Measurements from ENCODE around the gene DCAKD.
"Not testable (repeated sequence)": the region's sequence is repeated elsewhere in the genome, so short reads cannot be mapped to it uniquely, and the experiment has no call there.

The DCAKD gene

DNA sequence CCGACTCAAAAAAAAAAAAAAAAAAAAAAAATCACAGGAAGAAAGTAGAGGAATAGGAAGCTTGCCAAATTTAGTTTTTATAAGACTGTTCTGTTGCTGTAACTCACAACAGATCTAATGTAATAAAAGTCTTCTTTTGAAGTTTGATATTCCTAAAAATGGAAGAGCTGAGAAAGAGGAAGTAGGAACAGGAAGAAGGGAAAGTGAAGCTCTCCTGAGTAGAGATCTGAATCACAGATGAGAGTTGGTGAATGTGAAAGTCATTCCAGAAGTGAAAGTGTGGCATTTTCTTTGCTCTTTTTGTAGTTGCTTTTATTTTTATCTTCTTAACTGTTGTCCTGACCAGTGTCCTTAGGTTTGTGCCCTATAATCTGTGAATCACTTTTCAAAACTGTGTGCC lies 11.8 kb upstream of the DCAKD start:
- DNase-seq, result no peak

DNA sequence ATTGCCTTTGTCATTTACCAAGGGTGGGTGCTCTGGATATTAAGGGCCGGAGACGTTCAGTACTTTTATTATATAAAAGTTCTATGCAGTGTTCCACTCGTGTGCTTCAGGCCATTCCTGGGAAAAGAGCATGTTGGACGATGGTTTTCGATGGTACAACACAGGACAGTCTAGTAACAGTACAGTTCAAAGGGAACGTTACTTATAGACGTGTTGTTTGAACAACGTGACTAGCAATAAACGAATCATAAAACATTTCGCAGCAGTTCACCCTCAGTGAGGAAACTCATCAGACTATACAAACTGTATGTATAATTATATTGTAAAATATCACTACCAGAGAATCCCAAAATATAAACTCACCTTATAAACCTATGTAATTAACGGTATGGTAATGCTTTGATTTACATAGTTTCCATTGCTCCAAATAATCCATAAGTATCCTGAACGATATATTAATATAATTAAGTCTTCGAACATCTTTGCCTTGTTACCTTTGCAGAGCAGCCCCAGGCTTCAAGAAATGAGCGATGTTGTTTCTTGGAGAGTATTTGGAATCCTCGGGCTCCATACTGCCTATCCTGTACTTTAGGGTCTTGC lies 10.3 kb upstream of the DCAKD start:
- DNase-seq, result no peak

DNA sequence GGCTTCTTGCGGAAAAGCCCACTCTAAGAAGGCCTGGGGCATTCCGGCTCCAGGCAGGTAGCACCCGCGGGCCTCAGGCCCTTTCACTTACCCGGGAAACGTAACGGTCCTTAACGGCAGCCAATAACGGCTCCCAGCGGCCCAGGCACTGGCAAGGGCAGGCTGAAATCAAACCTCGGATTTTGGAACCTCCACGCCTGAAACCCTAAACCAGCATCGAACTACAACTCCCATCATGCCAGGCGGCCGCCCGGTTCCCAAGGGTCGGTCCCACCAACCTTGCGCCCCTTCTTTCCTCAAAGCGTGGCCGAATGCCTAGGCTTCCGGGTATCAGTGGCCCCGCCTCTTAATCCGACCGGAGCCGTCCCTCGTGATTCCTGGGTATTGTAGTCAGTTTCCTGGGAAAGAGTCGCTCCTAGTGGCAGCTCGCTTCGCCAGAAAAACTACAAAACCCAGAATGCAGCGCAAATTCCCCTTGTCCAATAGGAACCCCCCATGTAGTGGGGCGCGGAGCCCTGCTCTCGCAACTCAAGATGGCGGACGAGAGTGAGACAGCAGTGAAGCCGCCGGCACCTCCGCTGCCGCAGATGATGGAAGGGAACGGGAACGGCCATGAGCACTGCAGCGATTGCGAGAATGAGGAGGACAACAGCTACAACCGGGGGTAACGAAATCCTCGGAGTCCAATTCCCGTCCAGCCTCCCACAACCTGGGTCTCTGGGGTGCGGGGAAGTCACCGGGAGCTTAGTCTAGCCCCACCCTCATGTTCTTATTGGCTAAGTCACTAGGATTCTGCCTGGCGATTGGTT lies 9.6 kb upstream of the DCAKD start, which contains the start of gene NMT1:
Gene NMT1 (plus strand): TSS at position 521 of the 809 bp plus-strand sequence. CDS start 13 bp downstream, at position 534.
- peak; percentile 99 for DNase-seq

DNA sequence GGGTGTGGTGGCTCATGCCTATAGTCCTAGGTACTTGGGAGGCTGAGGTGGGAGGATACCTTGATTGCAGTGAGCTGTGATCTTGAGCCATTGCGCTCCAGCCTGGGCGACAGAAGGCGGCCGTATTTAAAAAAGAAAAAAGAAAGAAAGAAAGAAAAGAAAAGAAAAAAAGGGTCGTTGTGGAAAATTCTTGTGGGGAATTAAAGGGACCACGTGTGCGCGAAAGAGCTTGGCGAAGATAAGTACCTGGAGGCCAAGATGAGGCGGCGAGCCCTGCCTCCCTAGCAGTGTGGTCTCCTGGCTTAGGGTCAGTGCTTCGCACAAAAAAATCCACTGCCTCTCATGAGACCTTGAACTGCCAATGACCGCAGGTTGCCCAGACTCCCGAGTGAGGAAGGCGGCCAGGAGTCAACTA lies 9.0 kb upstream of the DCAKD start:
- peak; percentile 2 for DNase-seq

DNA sequence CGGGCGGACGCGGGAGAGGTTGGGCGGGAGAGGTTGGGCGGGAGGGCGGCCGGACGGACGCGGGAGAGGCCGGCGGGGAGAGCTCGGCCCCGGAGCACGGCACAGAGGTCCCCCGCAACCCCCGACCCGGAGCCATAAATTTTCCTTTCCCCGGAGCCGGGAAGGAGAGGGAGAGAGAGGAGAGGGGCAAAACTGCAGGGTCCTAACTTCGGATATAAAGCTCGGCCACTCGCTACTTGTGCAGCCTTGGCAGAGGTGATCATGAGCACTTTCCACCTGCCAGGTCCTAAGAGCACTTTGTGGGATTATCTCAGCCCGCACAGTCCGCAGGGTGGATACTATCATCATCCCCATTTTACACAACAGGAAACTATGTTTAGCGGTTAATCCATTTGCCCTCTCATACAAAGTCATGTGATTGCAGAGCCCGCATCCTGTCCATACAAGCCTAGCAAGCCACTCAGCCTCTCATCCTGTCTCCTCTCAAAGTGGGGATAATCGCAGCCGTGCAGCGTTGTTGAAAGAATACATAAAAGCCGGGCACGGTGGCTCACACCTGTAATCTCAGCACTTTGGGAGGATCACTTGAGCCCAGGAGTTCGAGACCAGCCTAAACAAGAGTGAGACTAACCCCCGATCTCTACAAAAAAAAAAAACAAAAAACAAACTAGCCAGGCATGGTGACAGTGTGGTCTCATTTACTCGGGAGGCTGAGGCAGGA lies 780 bp upstream of the DCAKD start:
- peak; percentile 66 for DNase-seq

DNA sequence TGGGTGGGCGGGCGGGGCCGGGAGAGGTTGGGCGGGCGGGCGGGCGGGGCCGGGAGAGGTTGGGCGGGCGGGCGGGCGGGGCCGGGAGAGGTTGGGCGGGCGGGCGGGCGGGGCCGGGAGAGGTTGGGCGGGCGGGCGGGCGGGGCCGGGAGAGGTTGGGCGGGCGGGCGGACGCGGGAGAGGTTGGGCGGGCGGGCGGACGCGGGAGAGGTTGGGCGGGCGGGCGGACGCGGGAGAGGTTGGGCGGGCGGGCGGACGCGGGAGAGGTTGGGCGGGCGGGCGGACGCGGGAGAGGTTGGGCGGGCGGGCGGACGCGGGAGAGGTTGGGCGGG lies 254 bp upstream of the DCAKD start:
- not testable (repeated sequence) for DNase-seq

DNA sequence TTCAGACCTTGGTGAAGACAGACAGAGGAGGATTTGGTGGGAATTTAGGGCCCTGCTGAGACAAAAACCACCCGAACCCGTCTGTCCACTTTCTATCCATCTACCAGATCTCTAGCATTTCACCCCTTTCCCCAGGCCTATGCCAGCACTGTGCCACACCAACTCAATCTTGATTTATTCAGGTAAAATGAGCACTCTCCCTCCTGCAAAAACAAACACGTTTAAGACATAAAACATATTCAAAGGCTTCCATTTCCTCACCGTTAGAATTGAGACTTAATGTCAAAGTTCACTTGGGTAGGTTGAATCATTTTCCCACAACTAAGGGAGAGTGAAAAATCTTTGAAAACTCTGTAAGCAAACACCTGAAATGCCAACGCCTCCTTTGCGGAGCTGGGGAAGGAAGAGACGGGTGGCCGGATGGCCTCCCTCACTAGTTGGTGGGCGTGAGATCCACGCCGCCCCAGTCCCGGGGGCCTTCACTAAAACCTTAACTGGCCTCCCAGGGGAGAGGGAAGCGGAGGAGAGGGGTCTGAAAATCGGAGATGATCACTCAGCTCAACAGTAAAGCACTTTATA lies 862 bp downstream of the DCAKD start:
- DNase-seq, result peak; percentile 27

DNA sequence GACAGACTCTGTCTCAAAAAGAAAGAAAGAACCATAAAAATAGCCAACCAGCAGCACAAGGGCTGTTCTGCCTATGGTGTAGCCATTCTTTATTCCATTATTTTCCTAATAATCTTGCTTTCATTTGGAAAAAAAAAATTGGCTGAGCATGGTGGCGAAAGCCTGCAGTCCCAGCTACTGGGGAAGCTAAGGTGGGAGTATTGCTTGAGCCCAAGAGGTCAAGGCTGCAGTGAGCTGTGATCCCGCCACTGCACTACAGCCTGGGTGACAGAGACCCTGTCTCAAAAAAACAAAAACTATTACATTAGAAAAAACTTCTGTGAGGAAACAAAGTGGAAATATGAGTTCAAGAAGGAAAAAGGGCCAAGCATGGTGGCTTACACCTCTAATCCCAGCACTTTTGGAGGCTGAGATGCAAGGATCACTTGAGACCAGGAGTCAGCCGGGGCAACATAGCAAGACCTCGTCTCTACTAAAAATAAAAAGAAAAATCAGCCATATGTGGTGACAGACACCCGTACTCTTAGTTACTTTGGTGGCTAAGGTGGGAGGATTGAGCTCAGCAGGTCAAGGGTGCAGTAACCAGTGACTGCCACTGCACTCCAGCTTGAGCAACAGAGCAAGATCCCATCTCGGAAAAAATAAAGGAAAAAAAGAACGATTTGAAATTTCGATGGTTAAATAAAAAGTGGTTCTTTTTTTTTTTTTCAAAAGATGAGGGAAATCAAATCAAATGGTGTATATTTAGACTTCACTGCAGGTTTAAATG lies 2.5 kb downstream of the DCAKD start:
- DNase-seq, result no peak

DNA sequence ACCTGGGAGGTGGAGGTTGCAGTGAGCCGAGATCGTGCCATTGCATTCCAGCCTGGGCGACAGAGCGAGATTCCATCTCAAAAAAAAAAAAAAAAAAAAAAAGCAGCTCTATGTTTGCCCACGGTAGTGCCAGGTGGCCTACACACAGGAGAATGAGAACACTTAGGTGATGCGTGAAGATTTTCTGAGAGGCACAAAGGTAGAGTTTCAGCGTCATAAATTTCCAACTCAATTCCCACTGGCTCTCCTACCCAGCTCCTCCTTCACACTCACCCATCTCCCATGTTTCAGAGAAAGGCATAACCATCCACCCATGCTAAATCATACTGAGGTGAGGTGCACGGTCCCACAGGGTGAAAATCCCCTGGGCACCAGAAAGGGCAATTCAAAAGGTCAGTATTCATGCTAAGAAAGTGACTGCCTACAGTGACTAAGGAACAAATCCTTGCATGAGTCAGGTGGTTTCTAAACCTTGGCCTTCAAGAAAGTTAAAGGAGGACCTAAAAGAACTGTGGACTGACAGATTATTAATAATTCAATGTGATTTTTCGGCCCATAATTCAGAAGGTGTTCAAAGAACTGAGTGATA lies 4.8 kb downstream of the DCAKD start:
- no peak for DNase-seq

DNA sequence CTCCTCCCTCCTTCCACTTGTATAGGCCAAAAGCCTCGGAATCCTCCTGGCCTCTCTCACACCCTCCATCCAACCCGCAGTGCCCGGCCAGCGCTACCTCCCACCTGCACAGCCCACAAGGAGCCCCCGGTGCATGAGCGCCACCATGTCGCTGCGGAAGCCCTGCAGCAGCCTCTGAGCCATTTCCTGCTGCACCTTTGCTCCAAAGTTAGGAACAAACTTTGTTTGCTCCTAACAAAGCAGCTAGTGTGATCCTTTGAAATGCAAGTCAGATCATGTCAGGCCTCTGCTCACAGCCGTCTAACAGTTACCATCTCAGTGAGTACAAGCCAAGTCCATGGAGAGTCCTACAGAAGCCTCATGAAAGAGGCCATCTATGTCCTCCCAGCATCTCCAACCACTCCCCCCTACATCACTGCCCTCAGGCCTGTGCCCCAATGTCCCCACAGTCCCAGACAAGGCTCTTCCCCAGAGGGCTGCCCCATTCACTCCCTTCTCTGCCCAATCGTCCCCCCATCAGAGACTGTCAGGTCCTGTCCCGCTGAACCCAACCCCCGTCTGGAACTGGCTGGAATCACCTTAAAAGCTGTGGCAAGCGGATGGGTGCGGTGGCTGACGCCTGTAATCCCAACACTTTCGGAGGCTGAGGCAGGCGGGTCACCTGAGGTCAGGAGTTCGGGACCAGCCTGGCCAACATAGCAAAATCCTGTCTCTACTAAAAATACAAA lies 7.5 kb downstream of the DCAKD start:
- no peak for DNase-seq

DNA sequence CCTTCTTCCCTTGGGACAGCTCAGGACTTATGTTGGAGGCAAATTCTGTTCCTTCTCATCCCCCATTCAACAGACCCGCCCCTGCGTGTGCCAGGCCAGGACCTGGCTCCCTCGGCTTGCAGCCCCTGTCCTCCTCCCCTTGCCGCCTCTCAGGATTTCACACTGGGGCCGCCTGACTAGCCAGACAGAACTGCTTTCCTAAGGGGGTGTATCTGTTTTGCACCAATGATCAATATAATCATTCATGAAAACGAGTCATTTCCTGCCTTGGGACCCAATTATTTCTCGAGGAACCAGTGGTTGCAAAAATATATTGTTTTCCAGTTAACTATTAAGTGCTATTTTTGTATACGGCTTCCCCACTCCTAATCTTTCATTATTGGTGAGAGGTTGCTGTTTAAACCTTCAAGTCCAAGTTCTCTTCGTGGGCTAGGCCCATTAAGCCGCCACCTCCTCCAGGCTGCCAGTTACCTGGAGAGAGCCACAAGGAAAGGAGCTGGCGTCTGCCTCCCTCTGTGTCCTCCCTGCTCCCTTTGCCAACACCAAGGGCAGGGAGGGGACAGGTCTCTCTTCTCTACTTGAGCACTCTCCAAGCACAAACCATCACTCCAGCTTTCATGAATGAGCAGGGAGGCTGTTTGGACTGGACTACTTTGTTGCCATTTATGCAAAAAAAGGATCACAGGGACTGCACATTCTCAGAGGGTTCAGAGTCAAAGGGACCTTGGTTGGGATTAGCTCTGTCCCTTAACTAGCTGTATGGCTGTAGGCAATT lies 8.9 kb downstream of the DCAKD start:
- no peak for DNase-seq

DNA sequence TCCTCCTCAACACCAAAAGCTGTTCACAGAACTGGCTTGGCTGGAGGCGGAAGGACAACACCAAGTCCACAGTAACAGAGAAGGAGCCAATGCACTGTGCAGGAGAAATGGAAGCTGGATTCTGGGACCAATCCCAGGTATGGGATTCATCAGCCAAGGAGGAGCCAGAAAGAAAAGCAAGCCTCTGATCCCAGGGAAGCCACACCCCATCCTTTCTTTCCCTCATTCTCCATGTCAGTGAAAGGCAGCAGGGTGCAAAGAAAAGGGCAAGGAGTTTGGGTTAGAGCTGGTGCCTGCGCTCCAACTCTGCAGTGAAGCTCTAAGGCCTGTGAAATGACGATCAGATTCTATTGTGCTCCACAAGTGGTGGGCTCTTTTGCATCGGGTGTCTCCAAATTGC lies 11.0 kb downstream of the DCAKD start:
- DNase-seq, result no peak

DNA sequence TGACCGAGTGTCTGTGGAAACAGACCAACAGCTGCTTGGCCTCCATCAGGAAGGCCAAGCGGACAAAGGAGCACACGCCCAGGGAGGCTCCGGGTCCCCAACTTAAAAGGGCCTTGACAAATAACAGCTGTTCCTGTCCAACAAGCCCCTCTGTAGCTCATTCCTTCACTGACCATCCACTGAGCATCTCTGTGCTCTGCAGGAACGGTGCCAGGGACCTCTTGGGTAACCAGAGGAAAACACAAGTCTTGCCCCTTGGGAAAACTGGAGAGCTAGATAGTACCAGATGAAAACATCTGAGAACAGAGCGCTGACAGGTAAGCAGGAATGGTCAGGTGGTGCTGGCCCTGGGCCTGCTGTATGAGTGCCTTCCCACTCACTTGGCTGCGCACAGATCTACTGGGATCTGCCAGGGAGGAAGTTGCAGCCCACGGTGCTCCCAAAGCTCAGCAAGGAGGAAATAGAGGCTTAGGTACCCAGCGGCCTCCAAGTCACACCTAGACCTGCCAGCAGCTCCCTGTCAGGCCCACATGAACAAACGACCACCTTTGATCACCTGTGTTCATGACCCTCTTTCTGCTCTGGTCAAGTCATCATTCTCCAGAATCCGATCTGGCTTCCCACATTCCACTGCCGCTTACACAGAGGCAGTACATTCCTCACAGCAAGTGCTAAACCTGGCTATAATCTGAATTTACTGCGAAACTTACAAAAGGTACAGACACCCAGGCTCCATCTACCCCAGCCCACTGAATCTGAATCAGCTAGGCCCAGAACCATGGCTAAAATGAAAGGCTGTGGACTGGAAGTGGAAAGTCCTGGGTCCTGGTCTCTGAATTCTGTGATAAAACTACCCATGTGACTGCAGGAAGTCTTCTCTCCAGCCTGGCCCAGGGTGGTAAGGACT lies 12.5 kb downstream of the DCAKD start:
- no peak for DNase-seq

DNA sequence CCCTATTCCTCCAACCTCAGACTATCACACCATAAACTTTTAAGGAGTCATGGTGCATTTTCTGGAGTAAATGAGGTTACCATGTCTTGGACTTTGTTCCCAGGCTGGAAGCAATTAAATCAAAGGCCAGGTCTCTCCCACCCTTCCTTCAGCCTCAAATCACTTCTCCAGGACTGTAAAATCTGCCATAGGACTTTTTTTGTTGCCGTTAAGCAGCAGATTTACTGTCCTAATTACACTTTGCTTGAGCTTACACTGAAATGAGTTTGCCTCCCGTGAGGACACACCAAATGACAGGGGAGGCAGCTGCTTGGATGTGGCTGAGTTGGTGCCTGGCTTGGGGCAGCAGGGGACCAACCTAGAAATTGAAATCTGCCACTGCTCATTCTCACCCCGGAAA lies 14.7 kb downstream of the DCAKD start:
- DNase-seq, result no peak

DNA sequence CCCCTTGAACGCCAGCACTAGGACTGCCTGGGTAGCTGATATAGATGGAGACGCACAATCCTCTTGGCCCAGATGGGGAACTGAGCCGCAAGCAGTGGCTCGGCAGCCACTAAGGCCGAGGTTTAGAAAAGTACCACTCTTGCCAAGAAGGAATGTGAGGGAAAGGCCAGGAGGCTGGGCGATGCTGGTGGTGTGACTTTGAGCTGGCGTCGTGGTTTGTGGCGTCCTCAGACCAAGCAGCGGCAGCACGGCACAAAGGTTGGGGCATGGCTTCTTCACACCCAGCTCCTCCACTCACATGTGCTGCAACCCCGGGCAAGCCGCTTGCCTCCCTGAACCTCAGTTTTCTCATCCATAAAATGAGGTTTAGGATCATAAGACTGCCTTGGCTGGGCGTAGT lies 15.6 kb downstream of the DCAKD start:
- DNase-seq, result no peak

DNA sequence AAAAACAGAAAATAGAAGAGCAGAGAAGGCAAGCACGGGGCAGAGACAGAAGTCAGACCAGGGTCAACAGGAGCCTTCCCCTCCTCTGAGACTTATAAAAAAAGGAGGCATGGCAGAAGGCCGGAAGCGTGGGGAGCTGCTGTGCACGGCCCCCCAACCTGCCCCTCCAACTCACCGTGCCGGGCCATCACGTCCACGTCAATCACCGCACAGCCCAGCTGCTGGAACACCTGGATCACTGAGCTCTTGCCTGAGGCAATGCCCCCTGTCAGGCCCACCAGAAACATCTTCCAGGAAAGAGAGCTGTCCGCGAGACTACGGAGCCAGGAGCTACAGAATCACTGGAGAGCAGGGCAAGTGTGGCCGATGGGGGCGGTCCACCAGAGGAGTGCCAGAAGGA lies 16.8 kb downstream of the DCAKD start:
- DNase-seq, result no peak

DNA sequence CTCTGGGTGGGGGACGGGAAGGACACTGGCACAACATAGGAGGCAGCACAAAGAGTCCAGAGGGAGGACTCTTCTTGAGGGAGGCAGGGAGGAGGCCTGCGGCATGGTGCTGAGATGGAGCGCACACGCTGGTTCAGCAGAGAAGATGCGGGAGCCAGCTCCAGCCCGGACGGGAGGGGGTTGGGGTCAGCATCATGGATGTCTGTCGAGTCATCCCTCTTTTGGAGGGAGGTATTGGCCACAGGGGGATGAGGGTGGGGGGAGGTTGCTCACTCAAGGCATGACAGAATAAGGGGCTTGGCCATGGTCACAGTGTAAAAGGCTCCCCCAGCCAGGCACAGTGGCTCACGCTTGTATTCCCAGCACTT lies 19.3 kb downstream of the DCAKD start:
- no peak for DNase-seq

DNA sequence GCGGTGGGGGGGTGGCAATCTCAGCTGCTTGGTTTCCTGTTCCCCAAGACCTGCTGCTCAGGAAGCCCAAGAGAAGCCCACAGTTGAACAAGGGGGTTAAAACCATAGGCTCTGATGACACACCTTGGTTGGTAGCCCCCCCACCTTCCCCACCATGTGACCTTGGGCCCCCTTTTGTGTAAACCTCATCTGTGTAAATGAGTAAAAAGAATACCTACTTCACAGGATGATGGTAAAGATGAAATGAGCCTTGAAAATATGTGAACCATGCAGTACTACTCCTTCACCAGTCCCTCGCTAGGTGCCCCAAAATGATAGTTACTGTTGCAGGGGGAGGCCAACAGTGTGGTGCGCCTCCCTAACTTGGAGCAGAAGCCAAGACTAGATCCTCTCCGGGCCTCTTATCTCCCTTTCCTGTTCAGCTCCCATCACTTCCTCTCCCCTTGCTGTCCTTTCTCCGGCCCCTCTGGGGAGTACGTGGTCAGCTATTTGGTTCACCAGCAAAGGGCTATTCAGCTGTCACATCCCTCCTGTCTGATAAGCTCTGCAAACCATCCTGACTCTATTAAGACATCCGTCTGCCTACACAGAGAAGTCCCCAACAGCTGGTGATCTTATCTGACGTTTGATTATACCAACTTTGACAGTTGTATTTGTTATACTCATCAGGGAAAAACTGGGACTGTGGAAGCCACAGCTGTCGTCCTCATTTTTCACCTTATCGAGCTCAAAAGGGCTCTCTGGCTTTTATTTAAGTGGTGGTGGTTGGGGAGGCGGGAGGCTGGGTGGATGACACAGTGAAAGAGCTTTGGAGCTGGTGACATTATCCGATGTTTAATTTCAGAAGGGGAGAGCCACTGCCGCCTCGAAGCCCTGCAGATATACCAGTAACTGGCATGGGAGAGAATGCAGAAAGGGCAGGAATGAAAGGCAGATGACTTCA lies 19.9 kb downstream of the DCAKD start:
- DNase-seq, result no peak

DNA sequence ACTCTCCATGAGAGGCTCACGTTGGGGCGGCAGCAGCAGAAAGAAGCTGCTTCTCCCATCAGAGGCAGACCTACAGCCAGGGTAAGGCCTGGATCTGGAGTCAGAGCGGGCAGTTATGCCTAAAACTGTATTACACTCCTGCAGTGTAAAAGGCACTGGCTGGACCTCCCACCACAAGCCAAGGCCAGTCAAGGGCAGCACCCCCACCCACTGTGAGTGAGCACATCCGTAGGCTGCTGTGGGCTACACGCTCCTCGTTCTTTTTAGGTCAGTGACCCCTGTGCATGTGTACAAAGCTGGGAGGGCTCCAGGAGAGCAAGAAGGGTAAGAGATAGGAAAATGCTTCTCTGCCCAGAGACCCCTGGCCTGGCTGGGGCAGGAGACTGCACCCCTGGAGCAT lies 20.7 kb downstream of the DCAKD start:
- no peak for DNase-seq
